Fibroblast of mammary gland (primary cell): ENCODE measurements around the gene MIGA2.
"Not testable (repeated sequence)": the region's sequence is repeated elsewhere in the genome, so short reads cannot be mapped to it uniquely, and the experiment has no call there.

Experiments used
- DNase-seq: peaks from one replicate; pipeline ENCODE4 v3.0.0-alpha.2; 2010; ENCODE audit warnings: low read depth
- H3K4me3 ChIP-seq: 2 replicates; pipeline ENCODE4 v1.5.1; 2011; ENCODE audit warnings: low read depth, mild to moderate bottlenecking, low read length, moderate library complexity; ENCODE audit not compliant: control insufficient read depth
- CTCF ChIP-seq: conservative IDR thresholded peaks from 2 replicates; pipeline ENCODE4 v1.5.1; 2011; ENCODE audit warnings: low read depth, low read length, inconsistent platforms; ENCODE audit not compliant: control insufficient read depth, insufficient read depth

Gene MIGA2

GRCh38 chr9:129027685-129028191, 8.7 kb upstream of the MIGA2 start:
- no peak for TF ChIP-seq CTCF
- DNase-seq, result no peak
- H3K4me3 ChIP-seq, result peak overlapping the region; percentile 68

- peak; percentile 93 for DNase-seq
- TF ChIP-seq CTCF, result peak; percentile 70
- H3K4me3 ChIP-seq, result peak within 1 kb of the TSS; percentile 68
These were observed 8.0 kb upstream of the MIGA2 start, which contains the start of gene SH3GLB2 for GRCh38 chr9:129028192-129028966. Gene SH3GLB2, minus strand, starts transcription at chr9:129028331. Its CDS starts 177 bp downstream, at chr9:129028154.

GRCh38 chr9:129030191-129030590, 6.2 kb upstream of the MIGA2 start:
- no peak for TF ChIP-seq CTCF
- no peak for DNase-seq
- no peak overlapping the region for H3K4me3 ChIP-seq

- no peak overlapping the region for H3K4me3 ChIP-seq
- no peak for DNase-seq
- TF ChIP-seq CTCF, result no peak
These were observed 4.9 kb upstream of the MIGA2 start for GRCh38 chr9:129031514-129031913.

- no peak for DNase-seq
- TF ChIP-seq CTCF, result no peak
These were observed 3.8 kb upstream of the MIGA2 start for GRCh38 chr9:129032541-129033159.

GRCh38 chr9:129033216-129033615, 3.2 kb upstream of the MIGA2 start:
- no peak for DNase-seq
- no peak overlapping the region for H3K4me3 ChIP-seq
- TF ChIP-seq CTCF, result no peak

More at GRCh38 chr9:129032541-129033159, 3.8 kb upstream of the MIGA2 start:
- H3K4me3 ChIP-seq, result no peak overlapping the region

GRCh38 chr9:129035838-129036237, 588 bp upstream of the MIGA2 start:
- not testable (repeated sequence) for DNase-seq
- peak overlapping the region; percentile 57 for H3K4me3 ChIP-seq
